Activated CD4-positive, alpha-beta T cell treated with anti-CD3 and anti-CD28 coated beads, Interleukin-2, amount 10 ng/mL, durations not matched to agents 24 days and 14 days (primary cell): Measurements from ENCODE around the gene SNX1. TPM values are rescaled to one million over a fixed set of nuclear protein-coding genes. Genes with fewer than 3 reads are reported as not detected.
"Not testable (repeated sequence)": the region's sequence is repeated elsewhere in the genome, so short reads cannot be mapped to it uniquely, and the experiment has no call there.

ENCODE experiments used
- DNase-seq: peaks from one replicate; pipeline ENCODE4 v3.0.0; 2022
- H3K27ac Mint-ChIP-seq: one replicate; pipeline ENCODE4 v1.8.0; 2022; ENCODE audit warnings: mild to moderate bottlenecking, mixed read lengths
- H3K27me3 Mint-ChIP-seq: one replicate; pipeline ENCODE4 v1.8.0; 2022; ENCODE audit warnings: mixed read lengths
- H3K36me3 Mint-ChIP-seq: one replicate; pipeline ENCODE4 v1.8.0; 2022; ENCODE audit warnings: low read depth, mild to moderate bottlenecking, mixed read lengths
- H3K4me1 Mint-ChIP-seq: one replicate; pipeline ENCODE4 v1.8.0; 2021; ENCODE audit warnings: mixed read lengths
- H3K4me3 Mint-ChIP-seq: one replicate; pipeline ENCODE4 v1.8.0; 2022; ENCODE audit warnings: mild to moderate bottlenecking, moderate library complexity, mixed read lengths
- H3K9me3 Mint-ChIP-seq: one replicate; pipeline ENCODE4 v1.8.0; 2021; ENCODE audit warnings: mixed read lengths
- intact Hi-C: fragments of 100-400 bp; cut with micrococcal nuclease; formaldehyde crosslinking; loops from one replicate; pipeline ENCODE4 v1.15.1; 2023
- total RNA-seq: library from RNA; stranded (reverse); gene quantifications from 2 replicates; pipeline ENCODE4 v1.2.3, GENCODE V29; 2022

Gene SNX1
- total RNA-seq, 1 donor from 2014 or later = 129 TPM

GRCh38 chr15:64066451-64066850, 29.3 kb upstream of the SNX1 start:
- H3K4me3 Mint-ChIP-seq = no peak overlapping the region
- no peak for DNase-seq
- peaks cover 2% of the 10 kb centered on the region for H3K36me3 Mint-ChIP-seq
- H3K27me3 Mint-ChIP-seq = no peaks in the 10 kb centered on the region
- H3K9me3 Mint-ChIP-seq = no peaks in the 10 kb centered on the region
- H3K27ac Mint-ChIP-seq = no peak overlapping the region
- peaks cover 7% of the 10 kb centered on the region for H3K4me1 Mint-ChIP-seq
- intact Hi-C loops = loop anchor here (5.0 kb wide), 3 partner anchors 119 to 599 kb away; partner anchors contain the start of gene HERC1

DNA sequence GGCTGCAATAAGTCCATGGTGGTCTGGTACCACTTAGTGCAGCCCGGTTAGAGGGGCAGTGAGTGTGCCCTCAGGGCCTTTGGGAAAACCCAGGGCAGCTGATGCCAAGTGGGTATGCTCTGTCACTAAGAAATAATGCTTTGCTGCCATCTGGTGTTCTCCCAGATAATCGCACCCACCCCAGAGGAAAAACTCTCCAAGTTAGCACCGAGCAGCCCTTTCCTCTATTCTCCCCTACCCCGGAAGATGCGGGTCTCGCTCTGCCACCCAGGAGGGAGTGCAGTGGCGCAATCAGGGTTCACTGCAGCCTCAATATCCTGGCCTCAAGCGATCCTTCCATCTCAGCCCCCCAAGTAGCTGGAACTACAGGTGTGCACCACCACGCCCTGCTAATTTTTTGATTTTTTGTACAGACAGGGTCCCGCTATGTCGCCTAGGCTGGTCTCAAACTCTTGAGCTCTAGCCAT, 28.2 kb upstream of the SNX1 start:
- Mint-ChIP-seq H3K27ac (no peak overlapping the region), H3K9me3 (no peaks in the 10 kb centered on the region)
- intact Hi-C loops = loop anchor here (1.0 to 5.0 kb wide), 6 partner anchors 120 to 600 kb away; partner anchors contain the start of gene HERC1

GRCh38 chr15:64068133-64068532, 27.6 kb upstream of the SNX1 start:
- DNase-seq = no peak
- H3K9me3 Mint-ChIP-seq = no peaks in the 10 kb centered on the region
- peaks cover 7% of the 10 kb centered on the region for H3K4me1 Mint-ChIP-seq
- intact Hi-C loops = loop anchor here (2.0 to 5.0 kb wide), 4 partner anchors 121 to 601 kb away; partner anchors contain the start of gene HERC1
- peaks cover 13% of the 10 kb centered on the region for H3K36me3 Mint-ChIP-seq
- H3K27ac Mint-ChIP-seq = no peak overlapping the region
- H3K27me3 Mint-ChIP-seq = no peaks in the 10 kb centered on the region
- H3K4me3 Mint-ChIP-seq = no peak overlapping the region

More for the DNA sequence above, 28.2 kb upstream of the SNX1 start:
- DNase-seq = peak; percentile 92
- H3K36me3 Mint-ChIP-seq = peaks cover 10% of the 10 kb centered on the region
- no peaks in the 10 kb centered on the region for H3K27me3 Mint-ChIP-seq
- H3K4me3 Mint-ChIP-seq = no peak overlapping the region
- H3K4me1 Mint-ChIP-seq = peaks cover 7% of the 10 kb centered on the region

GRCh38 chr15:64070106-64070505, 25.7 kb upstream of the SNX1 start:
- Mint-ChIP-seq H3K36me3 (peaks cover 22% of the 10 kb centered on the region), H3K27me3 (no peaks in the 10 kb centered on the region), H3K4me1 (peaks cover 7% of the 10 kb centered on the region), H3K9me3 (no peaks in the 10 kb centered on the region), H3K4me3 (no peak overlapping the region), H3K27ac (no peak overlapping the region)
- DNase-seq = no peak
- intact Hi-C loops = no loop called here

DNA sequence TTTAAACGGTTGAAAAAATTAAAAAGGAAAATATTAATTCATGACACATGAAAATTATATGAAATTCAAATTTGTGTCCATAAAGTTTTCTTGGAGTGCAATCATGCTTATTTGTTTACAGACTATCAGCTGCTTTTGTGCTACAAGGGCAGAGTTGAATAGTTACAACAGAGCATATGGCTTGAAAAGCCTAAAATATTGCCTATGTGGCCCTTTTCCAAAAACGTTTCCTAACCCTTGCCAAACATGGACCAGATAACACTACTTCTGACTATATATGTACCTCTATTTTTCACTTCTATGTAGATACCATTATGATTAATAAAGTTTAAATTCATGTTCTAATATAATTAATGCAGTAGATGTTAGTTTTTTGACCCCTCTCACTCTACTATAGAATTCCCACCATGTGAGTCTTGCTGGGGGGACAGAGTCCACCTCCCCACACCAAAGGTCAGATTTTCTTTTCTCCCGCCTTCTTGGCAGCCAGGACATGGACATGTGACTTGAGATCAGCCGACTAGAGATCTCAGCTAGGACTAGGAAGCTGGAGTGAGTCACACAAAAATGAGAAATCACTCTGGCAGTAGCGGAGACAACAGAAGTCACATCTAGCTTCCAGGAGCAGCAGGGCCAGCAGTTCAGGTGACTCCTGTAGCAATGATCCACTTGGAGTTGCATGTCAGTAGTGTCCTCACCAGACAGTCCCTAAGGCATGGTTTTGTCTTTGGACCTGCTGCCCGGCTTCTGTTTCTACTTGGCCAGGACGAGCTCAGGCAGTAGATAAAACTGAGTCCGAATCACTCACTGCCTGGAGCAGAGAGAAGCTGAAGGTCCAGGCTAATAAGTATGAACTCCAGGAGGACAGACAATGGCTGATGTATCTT, 24.6 kb upstream of the SNX1 start:
- no peak for DNase-seq
- H3K27me3 Mint-ChIP-seq = no peaks in the 10 kb centered on the region
- no peak overlapping the region for H3K27ac Mint-ChIP-seq
- peaks cover 25% of the 10 kb centered on the region for H3K36me3 Mint-ChIP-seq
- H3K9me3 Mint-ChIP-seq = no peaks in the 10 kb centered on the region
- peaks cover 10% of the 10 kb centered on the region for H3K4me1 Mint-ChIP-seq
- H3K4me3 Mint-ChIP-seq = no peak overlapping the region
- intact Hi-C loops = no loop called here

DNA sequence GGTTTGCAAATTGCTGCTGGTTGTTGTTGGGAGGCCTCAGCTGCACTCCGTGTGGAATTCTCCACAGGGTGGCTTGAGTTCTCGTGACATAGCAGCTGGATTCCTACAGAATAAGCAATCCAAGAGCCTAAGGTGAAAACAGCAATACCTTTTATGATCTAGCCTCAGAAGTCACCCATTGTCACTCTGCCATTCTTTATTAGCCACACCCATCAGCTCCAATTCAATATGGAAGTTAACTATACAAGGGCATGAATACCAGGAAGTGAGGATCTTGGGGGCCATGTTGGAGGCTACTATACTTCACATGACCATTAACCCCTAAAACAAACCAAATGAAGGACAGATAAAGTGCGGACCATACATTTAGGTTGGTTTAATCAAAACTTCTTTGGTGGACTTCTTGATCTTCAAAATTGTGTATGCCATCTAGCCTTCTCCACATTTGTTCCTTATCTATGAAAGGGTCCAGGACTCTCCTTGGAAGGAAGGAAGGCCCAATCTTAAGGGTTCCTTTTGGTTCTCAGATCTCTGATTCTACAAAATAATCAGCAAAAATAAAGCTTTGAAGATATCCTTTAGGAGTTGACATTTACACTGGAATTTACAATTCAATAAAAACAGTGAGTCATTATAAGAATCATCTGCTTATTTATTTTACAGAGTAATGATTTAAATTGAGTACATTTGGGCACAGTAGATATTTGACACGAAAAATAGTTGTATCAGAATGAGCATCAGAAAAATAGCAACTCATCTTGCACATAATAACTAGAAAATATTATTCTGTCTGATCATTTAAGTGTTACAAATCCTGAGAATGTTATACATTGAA, 23.6 kb upstream of the SNX1 start:
- intact Hi-C loops = no loop called here
- Mint-ChIP-seq H3K4me3 (no peak overlapping the region), H3K36me3 (peaks cover 26% of the 10 kb centered on the region), H3K4me1 (peaks cover 12% of the 10 kb centered on the region), H3K9me3 (no peaks in the 10 kb centered on the region), H3K27ac (no peak overlapping the region), H3K27me3 (no peaks in the 10 kb centered on the region)
- DNase-seq = no peak

GRCh38 chr15:64072812-64073211, 23.0 kb upstream of the SNX1 start:
- peaks cover 31% of the 10 kb centered on the region for H3K36me3 Mint-ChIP-seq
- no peaks in the 10 kb centered on the region for H3K27me3 Mint-ChIP-seq
- H3K27ac Mint-ChIP-seq = no peak overlapping the region
- H3K4me1 Mint-ChIP-seq = peaks cover 10% of the 10 kb centered on the region
- H3K4me3 Mint-ChIP-seq = no peak overlapping the region
- DNase-seq = no peak
- intact Hi-C loops = no loop called here
- H3K9me3 Mint-ChIP-seq = no peaks in the 10 kb centered on the region

DNA sequence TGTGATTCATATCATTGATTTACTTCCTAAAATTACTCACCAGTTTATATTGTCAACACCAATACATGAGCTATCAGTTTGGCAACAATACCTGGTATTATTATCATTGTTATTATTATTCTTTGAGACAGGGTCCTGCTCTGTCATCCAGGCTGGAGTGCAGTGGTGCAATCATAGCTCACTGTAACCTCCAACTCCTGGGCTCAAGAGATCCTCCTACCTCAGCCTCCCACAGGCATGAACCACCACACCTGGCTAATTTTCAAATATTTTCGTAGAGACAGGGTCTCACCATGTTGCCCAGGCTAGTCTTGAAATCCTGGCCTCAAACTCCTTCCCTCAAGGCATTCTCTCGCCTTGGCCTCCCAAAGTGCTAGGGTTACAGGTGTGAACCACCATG, 22.3 kb upstream of the SNX1 start:
- intact Hi-C loops, H3K4me1 Mint-ChIP-seq, DNase-seq, H3K27me3 Mint-ChIP-seq, H3K27ac Mint-ChIP-seq, H3K9me3 Mint-ChIP-seq, H3K4me3 Mint-ChIP-seq: not testable (repeated sequence)
- H3K36me3 Mint-ChIP-seq = peaks cover 31% of the 10 kb centered on the region

DNA sequence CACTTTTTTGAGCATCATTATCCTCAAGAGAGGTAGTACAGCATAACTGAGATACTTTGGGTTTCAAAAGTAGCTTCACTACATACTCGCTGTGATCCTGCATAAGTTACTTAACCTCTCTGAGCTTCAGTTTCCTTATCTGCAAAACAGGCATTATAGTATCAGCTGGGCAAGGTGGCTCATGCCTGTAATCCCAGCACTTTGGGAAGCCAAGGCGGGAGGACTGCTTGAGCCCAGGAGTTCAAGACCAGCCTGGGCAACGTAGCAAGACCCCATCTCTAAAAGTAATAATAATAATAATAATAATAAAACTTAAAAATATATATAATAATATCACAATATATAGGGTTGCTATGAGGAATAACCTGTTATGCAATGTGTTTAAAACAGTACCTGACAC, 13.0 kb upstream of the SNX1 start:
- Mint-ChIP-seq H3K4me3 (no peak overlapping the region), H3K4me1 (no peaks in the 10 kb centered on the region), H3K36me3 (peaks cover 25% of the 10 kb centered on the region), H3K27ac (no peak overlapping the region), H3K9me3 (no peaks in the 10 kb centered on the region), H3K27me3 (no peaks in the 10 kb centered on the region)
- no peak for DNase-seq
- intact Hi-C loops = no loop called here

DNA sequence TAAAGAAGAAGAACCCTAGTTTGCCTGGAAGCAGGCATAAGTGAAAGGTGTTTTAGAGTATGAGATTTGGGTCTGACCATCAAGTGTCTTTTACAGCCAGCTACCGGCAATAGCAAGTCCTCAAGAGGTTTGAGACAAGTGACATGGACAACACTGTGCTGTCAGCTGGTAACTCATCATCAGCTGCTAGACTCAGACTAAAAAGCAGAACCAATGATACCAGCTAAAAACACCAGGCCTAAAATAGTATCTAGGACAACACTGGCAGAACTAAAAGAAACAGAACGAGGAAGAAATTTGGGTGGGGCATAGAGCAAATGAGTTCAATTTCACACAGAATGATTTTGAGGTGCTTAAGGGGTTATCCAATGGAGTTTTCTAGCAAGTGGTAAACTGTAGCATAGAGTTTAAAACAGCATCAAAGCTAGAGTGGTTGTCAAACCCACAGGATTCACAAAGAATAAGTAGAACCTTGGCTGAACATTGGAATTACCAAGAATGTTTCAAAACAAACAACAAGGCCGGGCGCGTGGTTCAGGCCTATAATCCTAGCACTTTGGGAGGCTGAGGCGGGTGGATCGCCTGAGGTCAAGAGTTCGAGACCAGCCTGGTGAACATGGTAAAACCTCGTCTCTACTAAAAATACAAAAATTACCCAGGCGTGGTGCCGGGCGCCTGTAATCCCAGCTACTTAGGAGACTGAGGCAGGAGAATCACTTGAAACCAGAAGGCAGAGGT, 6.1 kb upstream of the SNX1 start:
- H3K36me3 Mint-ChIP-seq = peaks cover 35% of the 10 kb centered on the region
- no peaks in the 10 kb centered on the region for H3K27me3 Mint-ChIP-seq
- no peak for DNase-seq
- H3K27ac Mint-ChIP-seq = no peak overlapping the region
- no peaks in the 10 kb centered on the region for H3K9me3 Mint-ChIP-seq
- no peak overlapping the region for H3K4me3 Mint-ChIP-seq
- intact Hi-C loops = loop anchor here (5.0 to 10.0 kb wide), 4 partner anchors 295 to 1205 kb away; partner anchors contain the start of genes PCLAF, RNU5A-1, TRIP4 and USP3
- H3K4me1 Mint-ChIP-seq = peaks cover 29% of the 10 kb centered on the region

DNA sequence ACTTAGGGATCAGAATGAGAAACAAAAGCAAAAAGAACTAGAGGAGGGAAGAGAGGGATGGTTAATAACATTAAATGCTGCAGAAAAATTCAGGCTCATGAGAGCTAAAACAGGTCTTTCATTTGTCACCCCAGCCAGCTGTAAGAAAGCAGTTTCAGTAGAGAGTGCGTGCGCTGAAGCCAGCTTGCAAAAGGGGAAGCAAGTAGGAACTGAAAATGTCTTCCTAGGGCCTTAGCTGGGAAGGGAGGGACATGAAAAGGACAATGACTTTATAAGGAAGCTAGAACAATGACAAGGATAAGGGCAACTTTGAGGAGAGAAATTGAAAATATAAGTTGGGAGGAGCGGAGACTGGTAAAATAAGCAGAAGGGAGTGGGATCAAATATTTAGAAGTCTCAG, 5.3 kb upstream of the SNX1 start:
- no peak for DNase-seq
- Mint-ChIP-seq H3K27me3 (no peaks in the 10 kb centered on the region), H3K4me3 (no peak overlapping the region), H3K36me3 (peaks cover 35% of the 10 kb centered on the region), H3K4me1 (peaks cover 37% of the 10 kb centered on the region), H3K9me3 (no peaks in the 10 kb centered on the region), H3K27ac (no peak overlapping the region)
- intact Hi-C loops = loop anchor here (5.0 to 10.0 kb wide), 4 partner anchors 294 to 1204 kb away; partner anchors contain the start of genes PCLAF, RNU5A-1, TRIP4 and USP3

DNA sequence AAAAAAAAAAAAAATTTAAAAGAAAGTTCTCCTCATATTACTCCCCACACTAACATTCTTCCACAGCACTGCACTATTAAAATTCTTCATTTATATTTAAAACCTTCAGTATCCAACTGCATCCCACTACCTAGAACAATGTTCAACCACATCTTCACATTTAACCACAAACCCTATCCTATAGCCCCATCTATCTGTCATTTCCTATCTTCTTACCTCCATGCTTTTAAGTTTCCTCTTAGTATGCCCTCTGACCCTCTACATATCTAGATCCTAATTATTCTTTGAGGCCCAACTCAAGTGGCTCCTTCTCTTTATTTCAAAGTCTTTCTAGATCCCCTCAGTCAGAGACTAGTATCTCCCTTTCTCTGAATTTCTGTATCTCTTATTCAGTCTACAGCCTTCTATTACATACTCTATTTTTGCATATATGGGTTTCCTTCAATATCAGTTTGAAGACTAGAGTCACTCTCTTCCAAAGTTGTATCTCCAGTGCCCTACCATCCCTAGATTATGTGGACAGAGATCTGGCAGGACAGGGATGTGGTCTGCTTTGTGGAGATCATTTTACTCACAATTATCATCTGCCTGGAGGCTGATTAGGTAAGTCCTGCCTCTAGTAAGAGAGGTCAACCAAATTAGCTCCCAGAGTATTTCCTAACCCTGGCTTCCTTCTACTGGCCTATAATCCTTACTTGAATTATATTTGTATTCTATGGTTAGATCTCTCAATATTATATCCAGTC, 3.5 kb upstream of the SNX1 start:
- H3K4me1 Mint-ChIP-seq = peaks cover 47% of the 10 kb centered on the region
- H3K27me3 Mint-ChIP-seq = no peaks in the 10 kb centered on the region

More for the DNA sequence above, 3.5 kb upstream of the SNX1 start:
- intact Hi-C loops = loop anchor here (5.0 to 10.0 kb wide), 4 partner anchors 293 to 1203 kb away; partner anchors contain the start of genes PCLAF, RNU5A-1, TRIP4 and USP3
- Mint-ChIP-seq H3K9me3 (no peaks in the 10 kb centered on the region), H3K36me3 (peaks cover 31% of the 10 kb centered on the region), H3K27ac (peak overlapping the region; percentile 94), H3K4me3 (peak overlapping the region; percentile 98)
- DNase-seq = no peak
